Measurements from ENCODE around the gene DIRAS3. TPM values are rescaled to one million over a fixed set of nuclear protein-coding genes. Genes with fewer than 3 reads are reported as not detected.
"Not testable (repeated sequence)": the region's sequence is repeated elsewhere in the genome, so short reads cannot be mapped to it uniquely, and the experiment has no call there.

Gene DIRAS3
- total RNA-seq, 1 experiment from 2014 or later: 1.9 TPM

GRCh38 chr1:68010090-68010489, 40.3 kb downstream of the DIRAS3 start:
- H4K20me1 ChIP-seq (ENCODE audit: insufficient read depth): no peaks in the 10 kb centered on the region
- peak; percentile 8 for DNase-seq (ENCODE audit: low read depth, low spot score)
- H3K4me1 ChIP-seq (ENCODE audit: control insufficient read depth in 1 of 2, insufficient read depth in 2 of 2, low read length in 2 of 2): no peaks in the 10 kb centered on the region
- POLR2A ChIA-PET: no interaction called here
- H3K36me3 ChIP-seq (ENCODE audit: control insufficient read depth in 1 of 2, insufficient read depth in 2 of 2, low read length in 2 of 2): no peaks in the 10 kb centered on the region
- no peaks in the 10 kb centered on the region for H3K9me2 ChIP-seq (ENCODE audit: insufficient read depth)
- BruUV-seq (replicated peaks): no TSS peak
- CTCF ChIA-PET: interaction anchor here (0.6 to 3.3 kb wide), 8 partner anchors 9 to 244 kb away, joined by 3 to 25 read pairs (median 6); no protein-coding TSS in a partner anchor
- H3K9ac ChIP-seq (ENCODE audit: low read length): no peak overlapping the region
- no peak overlapping the region for H2AFZ ChIP-seq (ENCODE audit: low read depth, low read length, poor library complexity, severe bottlenecking)
- TF ChIP-seq SP1 (IDR thresholded peaks at IDR 0.05; ENCODE audit: low read depth): no peak
- TF ChIP-seq RAD21 (IDR thresholded peaks at IDR 0.05; ENCODE audit: low read depth): peak; percentile 85
- TF ChIP-seq CTCF (IDR thresholded peaks at IDR 0.05 in 2 of 3, conservative IDR thresholded peaks at IDR 0.05 in 1 of 3; ENCODE audit: borderline replicate concordance in 1 of 3, insufficient read depth in 1 of 3, low read depth in 2 of 3, low read length in 2 of 3): peak; percentile 35 to 73 (median 48); a peak in 4 of 6 replicates
- no peaks in the 10 kb centered on the region for H3K79me2 ChIP-seq (ENCODE audit: insufficient read depth, low read length)
- no peaks in the 10 kb centered on the region for H3K27me3 ChIP-seq (ENCODE audit: insufficient read depth, low read length)
- no peak overlapping the region for H3K4me2 ChIP-seq (ENCODE audit: low read length)
- peak; percentile 71 for ATAC-seq
- no peak overlapping the region for H3K4me3 ChIP-seq (replicated peaks in 1 of 2; ENCODE audit: low read depth in 1 of 2, low read length in 2 of 2)
- RAD21 ChIA-PET (ENCODE audit: low non-redundant PET in 1 of 2, low total read pairs in 2 of 2, uncharacterized antibody in 2 of 2, unreplicated experiment in 2 of 2): interaction anchor here (1.0 to 2.1 kb wide), 3 partner anchors 158 to 244 kb away, joined by 3 to 9 read pairs (median 3); no protein-coding TSS in a partner anchor
- no peak overlapping the region for H3K27ac ChIP-seq (ENCODE audit: low read depth, low read length)
- intact Hi-C loops (cut with micrococcal nuclease): loop anchor here (1.0 to 10.0 kb wide), 4 partner anchors 101 to 475 kb away; no protein-coding TSS in a partner anchor
- no peaks in the 10 kb centered on the region for H3K9me3 ChIP-seq (ENCODE audit: control insufficient read depth in 1 of 2, insufficient read depth in 1 of 2, low read depth in 1 of 2, low read length in 2 of 2)

GRCh38 chr1:68003626-68004025, 46.8 kb downstream of the DIRAS3 start:
- H3K9me3 ChIP-seq (ENCODE audit: control insufficient read depth in 1 of 2, insufficient read depth in 1 of 2, low read depth in 1 of 2, low read length in 2 of 2); intact Hi-C loops (cut with micrococcal nuclease); POLR2A ChIA-PET; ATAC-seq; DNase-seq (ENCODE audit: low read depth, low spot score); BruUV-seq (replicated peaks); H3K79me2 ChIP-seq (ENCODE audit: insufficient read depth, low read length); H2AFZ ChIP-seq (ENCODE audit: low read depth, low read length, poor library complexity, severe bottlenecking); RAD21 ChIA-PET (ENCODE audit: low non-redundant PET in 1 of 2, low total read pairs in 2 of 2, uncharacterized antibody in 2 of 2, unreplicated experiment in 2 of 2); CTCF ChIA-PET; H4K20me1 ChIP-seq (ENCODE audit: insufficient read depth); H3K27ac ChIP-seq (ENCODE audit: low read depth, low read length); H3K4me2 ChIP-seq (ENCODE audit: low read length); H3K4me3 ChIP-seq (replicated peaks in 1 of 2; ENCODE audit: low read depth in 1 of 2, low read length in 2 of 2); H3K27me3 ChIP-seq (ENCODE audit: insufficient read depth, low read length); H3K9ac ChIP-seq (ENCODE audit: low read length); H3K4me1 ChIP-seq (ENCODE audit: control insufficient read depth in 1 of 2, insufficient read depth in 2 of 2, low read length in 2 of 2); H3K9me2 ChIP-seq (ENCODE audit: insufficient read depth); H3K36me3 ChIP-seq (ENCODE audit: control insufficient read depth in 1 of 2, insufficient read depth in 2 of 2, low read length in 2 of 2): not testable (repeated sequence)
